Measurements from ENCODE around the gene RANBP6. TPM values are rescaled to one million over a fixed set of nuclear protein-coding genes. Genes with fewer than 3 reads are reported as not detected.

Gene RANBP6
- polyA plus RNA-seq, 1 of the 3 experiments (the other 2 are of a cell fraction), result 4.1 TPM

GRCh38 chr9:5988265-5988664 lies 27.2 kb downstream of the RANBP6 start:
- CTCF ChIA-PET, result no interaction called here
- Histone ChIP-seq H2AFZ (ENCODE audit: low read depth) (no peak overlapping the region), H3K4me2 (no peak overlapping the region), H3K9ac (no peak overlapping the region), H3K27ac (ENCODE audit: low read depth in 2 of 2, low read length in 1 of 2) (no peak overlapping the region), H4K20me1 (ENCODE audit: insufficient read depth) (peaks cover 15% of the 10 kb centered on the region), H3K4me1 (ENCODE audit: control insufficient read depth in 1 of 2, insufficient read depth in 2 of 2, low read depth in 1 of 2, low read length in 1 of 2) (no peaks in the 10 kb centered on the region), H3F3A (replicated peaks; ENCODE audit: insufficient read depth) (peaks cover 7% of the 10 kb centered on the region), H3K79me2 (ENCODE audit: insufficient read depth) (peaks cover 55% of the 10 kb centered on the region), H3K9me3 (no peaks in the 10 kb centered on the region), H3K4me3 (ENCODE audit: low read depth in 2 of 2, low read length in 1 of 2) (no peak overlapping the region), H3K27me3 (ENCODE audit: insufficient read depth) (no peaks in the 10 kb centered on the region), H3K9me2 (no peaks in the 10 kb centered on the region), H3K36me3 (replicated peaks in 1 of 2; ENCODE audit: control insufficient read depth in 1 of 2, insufficient read depth in 2 of 2, low read length in 1 of 2) (peaks cover 13 to 33% of the 10 kb centered on the region in 2 experiments)
- WGBS (ENCODE audit: low lambda C conversion rate), result 98% methylated on average over 5 of the region's 5 CpGs
- TF ChIP-seq CTCF (IDR thresholded peaks at IDR 0.05) (no peak), SMC3 (IDR thresholded peaks at IDR 0.05; ENCODE audit: low read depth, low read length) (no peak), MXI1 (IDR thresholded peaks at IDR 0.05; ENCODE audit: low read depth, low read length) (no peak), USF1 (IDR thresholded peaks at IDR 0.05; ENCODE audit: borderline replicate concordance, low read depth) (no peak), USF2 (IDR thresholded peaks at IDR 0.05; ENCODE audit: borderline replicate concordance, low read depth, low read length) (no peak), SIN3A (IDR thresholded peaks at IDR 0.05; ENCODE audit: borderline replicate concordance, low read depth, low read length) (no peak), RCOR1 (IDR thresholded peaks at IDR 0.05; ENCODE audit: low read length) (no peak), IRF3 (IDR thresholded peaks at IDR 0.05; ENCODE audit: low read depth, low read length) (no peak), MAX (IDR thresholded peaks at IDR 0.05; ENCODE audit: low read depth) (no peak), RFX5 (IDR thresholded peaks at IDR 0.05; ENCODE audit: low read length) (no peak), EZH2phosphoT487 (IDR thresholded peaks at IDR 0.05; ENCODE audit: borderline replicate concordance, low read depth) (no peak), TAF1 (IDR thresholded peaks at IDR 0.05; ENCODE audit: borderline replicate concordance, low read depth, low read length) (no peak), EP300 (IDR thresholded peaks at IDR 0.05; ENCODE audit: borderline replicate concordance in 1 of 2, low read depth in 1 of 2, low read length in 1 of 2) (no peak), RXRA (IDR thresholded peaks at IDR 0.05; ENCODE audit: borderline replicate concordance, low read depth) (no peak), FOXJ3 (CRISPR knock-in tag; IDR thresholded peaks at IDR 0.05) (no peak), GATA2 (CRISPR knock-in tag; IDR thresholded peaks at IDR 0.05) (no peak), NRF1 (IDR thresholded peaks at IDR 0.05; ENCODE audit: low read depth, low read length) (no peak), POLR2AphosphoS5 (IDR thresholded peaks at IDR 0.05; ENCODE audit: low read depth, low read length) (no peak)
- POLR2A ChIA-PET, result no interaction called here
- DNase-seq, result no peak
